Endothelial cell of umbilical vein (primary cell): ENCODE data around the gene CEP63. TPM values are rescaled to one million over a fixed set of nuclear protein-coding genes. Genes with fewer than 3 reads are reported as not detected.

Experiments used
- BruUV-seq: library from RNA; stranded (reverse); fragments of 400-500 nt; replicated peaks from 2 replicates; lab custom pipeline; 2021; lab: Mats Ljungman, UMichigan
- CTCF ChIA-PET: fragments of 300-600, 350-600 bp; sonication (Branson Sonifier 250); formaldehyde crosslinking; loops from one replicate; lab custom pipeline; 2021; ENCODE audit warnings: antibody characterized with exemption, inconsistent platforms; lab: Charles Lee
- POLR2A ChIA-PET: fragments of 300-600, 350-600 bp; sonication (Branson Sonifier 250); formaldehyde crosslinking; loops from one replicate; lab custom pipeline; 2021; ENCODE audit warnings: antibody characterized with exemption, inconsistent platforms; lab: Charles Lee
- DNase-seq: peaks from one replicate; pipeline ENCODE4 v3.0.0-alpha.2; 2011; ENCODE audit warnings: low read depth, low spot score
- FAIRE-seq: peaks from 2 replicates; lab custom pipeline; 2011; peaks lifted over from hg19 to GRCh38; lab: Jason Lieb, UNC
- H2AFZ ChIP-seq: 2 replicates; pipeline ENCODE4 v1.6.0; 2012; ENCODE audit warnings: low read depth, low read length, control low read depth, inconsistent platforms
- H3K27ac ChIP-seq: 2 replicates; pipeline ENCODE4 v1.5.1; 2011; ENCODE audit warnings: low read depth, mild to moderate bottlenecking, control low read depth, low read length, moderate library complexity; ENCODE audit not compliant: insufficient read depth
- H3K27me3 ChIP-seq, 2 experiments: 2 replicates each; pipeline versions ENCODE4 v1.6.0 to v1.6.1; 2011; ENCODE audit warnings: low read length in 2 of 2, mixed read lengths in 1 of 2; ENCODE audit not compliant: control insufficient read depth in 2 of 2, insufficient read depth in 2 of 2
- H3K36me3 ChIP-seq, 2 experiments: 2 replicates in 1 of 2; 3 replicates in 1 of 2; pipeline ENCODE4 v1.5.1; 2011; ENCODE audit warnings: low read length in 2 of 2, mild to moderate bottlenecking in 1 of 2, moderate library complexity in 1 of 2; ENCODE audit not compliant: control insufficient read depth in 2 of 2, insufficient read depth in 2 of 2; ENCODE audit errors: extremely low read depth in 1 of 2
- H3K4me1 ChIP-seq: 3 replicates; pipeline ENCODE4 v1.5.1; 2011; ENCODE audit warnings: mild to moderate bottlenecking, low read length; ENCODE audit not compliant: control insufficient read depth, insufficient read depth; ENCODE audit errors: extremely low read depth
- H3K4me2 ChIP-seq: 2 replicates; pipeline ENCODE4 v1.6.1; 2011; ENCODE audit warnings: low read length, control low read depth, mixed read lengths; ENCODE audit not compliant: insufficient read depth
- H3K4me3 ChIP-seq, 3 experiments: fragments of 200-600 bp in 1 of 3; sonication (generic), shearing (Covaris generic) in 1 of 3; replicated peaks in 1 of 3; 2 replicates each; pipeline ENCODE4 v1.5.1; 2011 to 2016; ENCODE audit warnings: control low read depth in 3 of 3, low read length in 3 of 3, mild to moderate bottlenecking in 2 of 3, inconsistent platforms in 1 of 3, low read depth in 1 of 3, moderate library complexity in 1 of 3; ENCODE audit not compliant: insufficient read depth in 1 of 3
- H3K79me2 ChIP-seq: 2 replicates; pipeline ENCODE4 v1.6.0; 2012; ENCODE audit warnings: low read length, inconsistent platforms; ENCODE audit not compliant: control insufficient read depth, insufficient read depth
- H3K9ac ChIP-seq: replicated peaks from 2 replicates; pipeline ENCODE3; 2011; ENCODE audit warnings: low read length, control low read depth; ENCODE audit not compliant: insufficient read depth; ENCODE audit errors: extremely low read depth
- H3K9me1 ChIP-seq: replicated peaks from 3 replicates; pipeline ENCODE4 v1.6.0; 2011; ENCODE audit warnings: mild to moderate bottlenecking, low read length; ENCODE audit not compliant: control insufficient read depth, insufficient read depth; ENCODE audit errors: extremely low read depth
- H3K9me3 ChIP-seq: replicated peaks from 2 replicates; pipeline ENCODE4 v1.5.1; 2012; ENCODE audit warnings: low read length, inconsistent platforms; ENCODE audit not compliant: control insufficient read depth, insufficient read depth
- H4K20me1 ChIP-seq: replicated peaks from 2 replicates; pipeline ENCODE3; 2011; ENCODE audit warnings: mild to moderate bottlenecking, low read length; ENCODE audit not compliant: control insufficient read depth, insufficient read depth; ENCODE audit errors: extremely low read depth
- CTCF ChIP-seq, 2 donors: IDR thresholded peaks; 1 replicate in 1 of 2; 2 replicates in 1 of 2; pipeline ENCODE4 v1.5.1; 2011; ENCODE audit warnings: low read length in 2 of 2, mild to moderate bottlenecking in 2 of 2, moderate library complexity in 2 of 2, control low read depth in 1 of 2, inconsistent platforms in 1 of 2, low read depth in 1 of 2; ENCODE audit not compliant: insufficient read depth in 1 of 2; ENCODE audit errors: extremely low read depth in 1 of 2
- EZH2 ChIP-seq: IDR thresholded peaks from 2 replicates; pipeline ENCODE4 v1.6.1; 2012; ENCODE audit warnings: borderline replicate concordance, low read depth, mild to moderate bottlenecking, moderate library complexity, low read length, inconsistent platforms; ENCODE audit not compliant: severe bottlenecking
- FOS ChIP-seq: IDR thresholded peaks from 2 replicates; pipeline ENCODE4 v1.6.1; 2011; ENCODE audit warnings: mild to moderate bottlenecking, low read length, moderate library complexity, borderline replicate concordance; ENCODE audit not compliant: insufficient read depth
- GATA2 ChIP-seq: IDR thresholded peaks from 2 replicates; pipeline ENCODE4 v1.7.0; 2011; ENCODE audit warnings: low read depth, mild to moderate bottlenecking, moderate library complexity, mixed read lengths, low read length; ENCODE audit not compliant: insufficient read length, insufficient read depth
- MYC ChIP-seq: IDR thresholded peaks from one replicate; pipeline ENCODE4 v1.6.1; 2011; ENCODE audit warnings: mild to moderate bottlenecking, low read depth, low read length
- POLR2A ChIP-seq: IDR thresholded peaks from 2 replicates; pipeline ENCODE4 v1.6.1; 2012; ENCODE audit warnings: low read depth, mild to moderate bottlenecking, control low read depth, low read length
- POLR2AphosphoS5 ChIP-seq: IDR thresholded peaks from 2 replicates; pipeline ENCODE4 v1.6.1; 2012; ENCODE audit warnings: low read depth, mild to moderate bottlenecking, control low read depth, low read length, moderate library complexity; ENCODE audit not compliant: insufficient read depth
- dilution Hi-C: fragments of 300-500 bp; cut with MboI; formaldehyde crosslinking; loops from one replicate; pipeline ENCODE4 v1.15.0; 2019; ENCODE audit warnings: low sequenced_read_pairs; ENCODE audit not compliant: extremely low pct_ligation_motif_present
- intact Hi-C: fragments of 100-400 bp; cut with micrococcal nuclease; formaldehyde crosslinking; loops from one replicate; pipeline ENCODE4 v1.10.0; 2022
- polyA plus RNA-seq, 4 experiments: library from polyadenylated mRNA; depleted of rRNA in 3 of 4; stranded (reverse) in 3 of 4; unstranded in 1 of 4; fragments of >200 nt; gene quantifications; 2 replicates each; pipeline versions ENCODE4 v1.2.1 to v1.2.3, GENCODE V29; 2011 to 2012; ENCODE audit warnings: missing spikeins in 1 of 4
- total RNA-seq: library from RNA; stranded (reverse); gene quantifications from 2 replicates; pipeline ENCODE4 v1.2.3, GENCODE V29; 2021
- TF ChIP-seq, protein P1 (sequence below): IDR thresholded peaks from 2 replicates; pipeline ENCODE4 v1.6.1; 2011; ENCODE audit not compliant: insufficient read depth, insufficient read length

Gene CEP63
- total and polyA plus RNA-seq, 2 donors (not counting 3 experiments of a cell fraction or from before 2014, with no cell fraction given) = 5.7 to 29.4 TPM

GRCh38 chr3:134609821-134610431 lies 124.1 kb downstream of the CEP63 start:
- no TSS peak for BruUV-seq
- DNase-seq (no peak), FAIRE-seq (no peak)
- Histone ChIP-seq H3K27ac (no peak overlapping the region), H4K20me1 (no peaks in the 10 kb centered on the region), H3K9me1 (no peaks in the 10 kb centered on the region), H3K27me3 (no peaks in the 10 kb centered on the region), H3K79me2 (no peaks in the 10 kb centered on the region), H3K9me3 (no peaks in the 10 kb centered on the region), H3K9ac (no peak overlapping the region), H3K4me3 (no peak overlapping the region), H2AFZ (no peak overlapping the region), H3K36me3 (no peaks in the 10 kb centered on the region), H3K4me2 (no peak overlapping the region), H3K4me1 (no peaks in the 10 kb centered on the region)
- TF ChIP-seq, protein P1, sequence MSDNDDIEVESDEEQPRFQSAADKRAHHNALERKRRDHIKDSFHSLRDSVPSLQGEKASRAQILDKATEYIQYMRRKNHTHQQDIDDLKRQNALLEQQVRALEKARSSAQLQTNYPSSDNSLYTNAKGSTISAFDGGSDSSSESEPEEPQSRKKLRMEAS = no peak
- TF ChIP-seq FOS (no peak), CTCF (IDR thresholded peaks at IDR 0.05; ENCODE audit: extremely low read depth in 1 of 2, insufficient read depth in 1 of 2, low read depth in 1 of 2, low read length in 2 of 2) (no peak), POLR2A (no peak), GATA2 (no peak), POLR2AphosphoS5 (no peak), MYC (no peak), EZH2 (no peak)
- intact Hi-C loops (no loop called here), dilution Hi-C loops (no loop called here)
- ChIA-PET POLR2A (no interaction called here), CTCF (no interaction called here)
